Measurements from ENCODE around the gene TTC33. TPM values are rescaled to one million over a fixed set of nuclear protein-coding genes. Genes with fewer than 3 reads are reported as not detected.

Gene TTC33
- total and polyA plus RNA-seq, 2 donors (not counting 1 experiment from before 2014, with no cell fraction given), result 2.1 to 15.8 TPM

- H3K4me3 Mint-ChIP-seq, result no peak overlapping the region
- Histone ChIP-seq H3K79me2 (ENCODE audit: control insufficient read depth, insufficient read depth, low read length) (peaks cover 61% of the 10 kb centered on the region), H3K9ac (ENCODE audit: low read length) (no peak overlapping the region), H4K20me1 (ENCODE audit: control insufficient read depth, insufficient read depth, low read length, poor library complexity, severe bottlenecking) (peaks cover 69% of the 10 kb centered on the region), H3K4me3 (ENCODE audit: control extremely low read depth in 1 of 5, extremely low read depth in 1 of 5, insufficient read depth in 1 of 5, low read depth in 2 of 5, low read length in 4 of 5) (no peak overlapping the region), H3K9me3 (ENCODE audit: control extremely low read depth in 1 of 3, control insufficient read depth in 2 of 3, insufficient read depth in 1 of 3, low read length in 2 of 3) (no peaks in the 10 kb centered on the region), H2AFZ (ENCODE audit: insufficient read depth, low read depth, low read length, poor library complexity, severe bottlenecking) (no peak overlapping the region), H3K36me3 (replicated peaks in 1 of 2; ENCODE audit: control extremely low read depth in 1 of 2, control insufficient read depth in 1 of 2, extremely low read depth in 1 of 2, insufficient read depth in 2 of 2, low read length in 1 of 2) (peaks cover 0 to 22% of the 10 kb centered on the region in 2 experiments), H3K4me1 (ENCODE audit: control insufficient read depth in 2 of 2, insufficient read depth in 2 of 2, low read length in 2 of 2) (no peaks in the 10 kb centered on the region), H3K4me2 (replicated peaks; ENCODE audit: low read depth, low read length, poor library complexity, severe bottlenecking) (no peak overlapping the region), H3K27me3 (replicated peaks in 1 of 4; ENCODE audit: control extremely low read depth in 1 of 4, control insufficient read depth in 3 of 4, insufficient read depth in 4 of 4, low read length in 3 of 4) (no peaks in the 10 kb centered on the region), H3K27ac (ENCODE audit: low read length in 2 of 2) (no peak overlapping the region)
- no peaks in the 10 kb centered on the region for H3K27me3 Mint-ChIP-seq
- H3K9me3 Mint-ChIP-seq (ENCODE audit: insufficient read depth), result no peaks in the 10 kb centered on the region
- H3K27ac Mint-ChIP-seq, result no peak overlapping the region
- DNase-seq (no peak), ATAC-seq (ENCODE audit: low read depth) (no peak)
- ChIA-PET CTCF (no interaction called here), POLR2A (no interaction called here)
- TF ChIP-seq EZH2 (IDR thresholded peaks at IDR 0.05; ENCODE audit: borderline replicate concordance, insufficient read depth, low read depth, low read length, poor library complexity, severe bottlenecking), result no peak
- no peak for TF ChIP-seq CTCF (IDR thresholded peaks at IDR 0.05)
- 100% methylated on average over 1 of the region's 5 CpGs for WGBS (ENCODE audit: insufficient coverage)
- peaks cover 21% of the 10 kb centered on the region for H3K4me1 Mint-ChIP-seq
- intact Hi-C loops (cut with micrococcal nuclease), result no loop called here
These were observed 24.4 kb upstream of the TTC33 start for GRCh38 chr5:40780199-40780598.

- Mint-ChIP-seq H3K4me3 (no peak overlapping the region), H3K9me3 (ENCODE audit: insufficient read depth) (no peaks in the 10 kb centered on the region), H3K27ac (no peak overlapping the region), H3K27me3 (no peaks in the 10 kb centered on the region), H3K4me1 (peaks cover 20% of the 10 kb centered on the region)
- Histone ChIP-seq H3K9ac (ENCODE audit: low read length) (no peak overlapping the region), H3K27me3 (replicated peaks in 1 of 4; ENCODE audit: control extremely low read depth in 1 of 4, control insufficient read depth in 3 of 4, insufficient read depth in 4 of 4, low read length in 3 of 4) (no peaks in the 10 kb centered on the region), H3K27ac (ENCODE audit: low read length in 2 of 2) (no peak overlapping the region), H3K4me3 (ENCODE audit: control extremely low read depth in 1 of 5, extremely low read depth in 1 of 5, insufficient read depth in 1 of 5, low read depth in 2 of 5, low read length in 4 of 5) (no peak overlapping the region), H2AFZ (ENCODE audit: insufficient read depth, low read depth, low read length, poor library complexity, severe bottlenecking) (no peak overlapping the region), H3K4me1 (ENCODE audit: control insufficient read depth in 2 of 2, insufficient read depth in 2 of 2, low read length in 2 of 2) (no peaks in the 10 kb centered on the region), H3K36me3 (replicated peaks in 1 of 2; ENCODE audit: control extremely low read depth in 1 of 2, control insufficient read depth in 1 of 2, extremely low read depth in 1 of 2, insufficient read depth in 2 of 2, low read length in 1 of 2) (peaks cover 0 to 28% of the 10 kb centered on the region in 2 experiments), H3K79me2 (ENCODE audit: control insufficient read depth, insufficient read depth, low read length) (peaks cover 56% of the 10 kb centered on the region), H4K20me1 (ENCODE audit: control insufficient read depth, insufficient read depth, low read length, poor library complexity, severe bottlenecking) (peaks cover 64% of the 10 kb centered on the region), H3K4me2 (replicated peaks; ENCODE audit: low read depth, low read length, poor library complexity, severe bottlenecking) (no peak overlapping the region), H3K9me3 (ENCODE audit: control extremely low read depth in 1 of 3, control insufficient read depth in 2 of 3, insufficient read depth in 1 of 3, low read length in 2 of 3) (no peaks in the 10 kb centered on the region)
- ChIA-PET POLR2A (no interaction called here), CTCF (no interaction called here)
- intact Hi-C loops (cut with micrococcal nuclease), result no loop called here
- DNase-seq (no peak), ATAC-seq (ENCODE audit: low read depth) (no peak)
- 96% methylated on average over 3 of the region's 6 CpGs for WGBS (ENCODE audit: insufficient coverage)
- TF ChIP-seq CTCF (IDR thresholded peaks at IDR 0.05), result no peak
- no peak for TF ChIP-seq EZH2 (IDR thresholded peaks at IDR 0.05; ENCODE audit: borderline replicate concordance, insufficient read depth, low read depth, low read length, poor library complexity, severe bottlenecking)
These were observed 23.8 kb upstream of the TTC33 start for GRCh38 chr5:40779561-40779960.
